Activated naive CD8-positive, alpha-beta T cell (primary cell): ENCODE measurements around the gene MYO5A.
"Not testable (repeated sequence)": the region's sequence is repeated elsewhere in the genome, so short reads cannot be mapped to it uniquely, and the experiment has no call there.

Source experiments
- H3K27ac Mint-ChIP-seq: one replicate; pipeline ENCODE4 v1.8.0; 2021; ENCODE audit warnings: mixed read lengths
- H3K27me3 Mint-ChIP-seq: one replicate; pipeline ENCODE4 v1.8.0; 2021; ENCODE audit warnings: mixed read lengths
- H3K36me3 Mint-ChIP-seq: one replicate; pipeline ENCODE4 v1.8.0; 2021; ENCODE audit warnings: mixed read lengths
- H3K4me1 Mint-ChIP-seq: one replicate; pipeline ENCODE4 v1.8.0; 2021; ENCODE audit warnings: low read depth, mixed read lengths
- H3K4me3 Mint-ChIP-seq: one replicate; pipeline ENCODE4 v1.8.0; 2021; ENCODE audit warnings: mild to moderate bottlenecking, mixed read lengths
- H3K9me3 Mint-ChIP-seq: one replicate; pipeline ENCODE4 v1.8.0; 2021; ENCODE audit warnings: low read depth, mixed read lengths

MYO5A gene

GRCh38 chr15:52439470-52439869 lies 89.2 kb downstream of the MYO5A start:
- no peaks in the 10 kb centered on the region for H3K27me3 Mint-ChIP-seq
- H3K4me3 Mint-ChIP-seq = no peak overlapping the region
- H3K27ac Mint-ChIP-seq = peak overlapping the region; percentile 67
- peaks cover 8% of the 10 kb centered on the region for H3K36me3 Mint-ChIP-seq
- H3K4me1 Mint-ChIP-seq = peaks cover 39% of the 10 kb centered on the region
- H3K9me3 Mint-ChIP-seq = no peaks in the 10 kb centered on the region

GRCh38 chr15:52439042-52439441 lies 89.6 kb downstream of the MYO5A start:
- H3K9me3 Mint-ChIP-seq, H3K4me3 Mint-ChIP-seq, H3K36me3 Mint-ChIP-seq, H3K27me3 Mint-ChIP-seq: not testable (repeated sequence)
- H3K4me1 Mint-ChIP-seq = peaks cover 38% of the 10 kb centered on the region
- peak overlapping the region; percentile 67 for H3K27ac Mint-ChIP-seq

GRCh38 chr15:52438047-52438446 lies 90.6 kb downstream of the MYO5A start:
- H3K27me3 Mint-ChIP-seq = no peaks in the 10 kb centered on the region
- H3K4me1 Mint-ChIP-seq = peaks cover 38% of the 10 kb centered on the region
- H3K36me3 Mint-ChIP-seq = peaks cover 8% of the 10 kb centered on the region
- no peak overlapping the region for H3K27ac Mint-ChIP-seq
- no peak overlapping the region for H3K4me3 Mint-ChIP-seq
- H3K9me3 Mint-ChIP-seq = no peaks in the 10 kb centered on the region

GRCh38 chr15:52437646-52438045 lies 91.0 kb downstream of the MYO5A start:
- Mint-ChIP-seq H3K4me3 (no peak overlapping the region), H3K27ac (no peak overlapping the region), H3K36me3 (peaks cover 10% of the 10 kb centered on the region), H3K9me3 (no peaks in the 10 kb centered on the region), H3K4me1 (peaks cover 36% of the 10 kb centered on the region), H3K27me3 (no peaks in the 10 kb centered on the region)

- Mint-ChIP-seq H3K9me3 (no peaks in the 10 kb centered on the region), H3K4me3 (no peak overlapping the region)
Observed at GRCh38 chr15:52436981-52437380, 91.7 kb downstream of the MYO5A start.

GRCh38 chr15:52434885-52435284 lies 93.8 kb downstream of the MYO5A start:
- H3K27ac Mint-ChIP-seq = no peak overlapping the region
- no peaks in the 10 kb centered on the region for H3K27me3 Mint-ChIP-seq
- peaks cover 15% of the 10 kb centered on the region for H3K4me1 Mint-ChIP-seq
- no peak overlapping the region for H3K4me3 Mint-ChIP-seq
- no peaks in the 10 kb centered on the region for H3K9me3 Mint-ChIP-seq
- peaks cover 9% of the 10 kb centered on the region for H3K36me3 Mint-ChIP-seq

More at GRCh38 chr15:52436981-52437380, 91.7 kb downstream of the MYO5A start:
- Mint-ChIP-seq H3K27me3 (no peaks in the 10 kb centered on the region), H3K4me1 (peaks cover 32% of the 10 kb centered on the region), H3K36me3 (peaks cover 11% of the 10 kb centered on the region), H3K27ac (no peak overlapping the region)

GRCh38 chr15:52428297-52428696 lies 100.4 kb downstream of the MYO5A start:
- no peaks in the 10 kb centered on the region for H3K9me3 Mint-ChIP-seq
- peaks cover 2% of the 10 kb centered on the region for H3K4me1 Mint-ChIP-seq
- peaks cover 6% of the 10 kb centered on the region for H3K36me3 Mint-ChIP-seq
- no peaks in the 10 kb centered on the region for H3K27me3 Mint-ChIP-seq
- H3K27ac Mint-ChIP-seq = no peak overlapping the region
- no peak overlapping the region for H3K4me3 Mint-ChIP-seq

- Mint-ChIP-seq H3K27me3 (no peaks in the 10 kb centered on the region), H3K4me3 (no peak overlapping the region), H3K9me3 (no peaks in the 10 kb centered on the region), H3K27ac (no peak overlapping the region), H3K4me1 (peaks cover 2% of the 10 kb centered on the region), H3K36me3 (peaks cover 5% of the 10 kb centered on the region)
Observed at GRCh38 chr15:52427804-52428203, 100.9 kb downstream of the MYO5A start.

- Mint-ChIP-seq H3K36me3 (peaks cover 11% of the 10 kb centered on the region), H3K4me1 (no peaks in the 10 kb centered on the region), H3K4me3 (no peak overlapping the region), H3K27ac (no peak overlapping the region), H3K27me3 (no peaks in the 10 kb centered on the region), H3K9me3 (no peaks in the 10 kb centered on the region)
Observed at GRCh38 chr15:52424856-52425431, 103.7 kb downstream of the MYO5A start.

- peaks cover 11% of the 10 kb centered on the region for H3K36me3 Mint-ChIP-seq
- no peaks in the 10 kb centered on the region for H3K9me3 Mint-ChIP-seq
- H3K4me3 Mint-ChIP-seq = no peak overlapping the region
- no peak overlapping the region for H3K27ac Mint-ChIP-seq
- H3K27me3 Mint-ChIP-seq = no peaks in the 10 kb centered on the region
- H3K4me1 Mint-ChIP-seq = no peaks in the 10 kb centered on the region
Observed at GRCh38 chr15:52423852-52424251, 104.8 kb downstream of the MYO5A start.

- H3K27ac Mint-ChIP-seq = no peak overlapping the region
- H3K27me3 Mint-ChIP-seq = no peaks in the 10 kb centered on the region
- H3K9me3 Mint-ChIP-seq = no peaks in the 10 kb centered on the region
- no peak overlapping the region for H3K4me3 Mint-ChIP-seq
- H3K4me1 Mint-ChIP-seq = no peaks in the 10 kb centered on the region
- peaks cover 9% of the 10 kb centered on the region for H3K36me3 Mint-ChIP-seq
Observed at GRCh38 chr15:52422001-52422400, 106.7 kb downstream of the MYO5A start.

GRCh38 chr15:52421029-52421428 lies 107.7 kb downstream of the MYO5A start:
- H3K4me3 Mint-ChIP-seq = no peak overlapping the region

GRCh38 chr15:52419494-52419893 lies 109.2 kb downstream of the MYO5A start:
- Mint-ChIP-seq H3K27ac (no peak overlapping the region), H3K4me1 (no peaks in the 10 kb centered on the region), H3K4me3 (no peak overlapping the region), H3K36me3 (peaks cover 18% of the 10 kb centered on the region), H3K27me3 (no peaks in the 10 kb centered on the region), H3K9me3 (no peaks in the 10 kb centered on the region)

More at GRCh38 chr15:52421029-52421428, 107.7 kb downstream of the MYO5A start:
- Mint-ChIP-seq H3K36me3 (peaks cover 9% of the 10 kb centered on the region), H3K27ac (no peak overlapping the region), H3K9me3 (no peaks in the 10 kb centered on the region), H3K4me1 (no peaks in the 10 kb centered on the region), H3K27me3 (no peaks in the 10 kb centered on the region)

- Mint-ChIP-seq H3K36me3 (peaks cover 18% of the 10 kb centered on the region), H3K27ac (no peak overlapping the region), H3K4me3 (no peak overlapping the region), H3K4me1 (no peaks in the 10 kb centered on the region), H3K9me3 (no peaks in the 10 kb centered on the region), H3K27me3 (no peaks in the 10 kb centered on the region)
Observed at GRCh38 chr15:52417957-52418356, 110.7 kb downstream of the MYO5A start.

- no peaks in the 10 kb centered on the region for H3K9me3 Mint-ChIP-seq
- H3K27ac Mint-ChIP-seq = no peak overlapping the region
- H3K4me1 Mint-ChIP-seq = no peaks in the 10 kb centered on the region
- H3K27me3 Mint-ChIP-seq = no peaks in the 10 kb centered on the region
- no peak overlapping the region for H3K4me3 Mint-ChIP-seq
- H3K36me3 Mint-ChIP-seq = peaks cover 17% of the 10 kb centered on the region
Observed at GRCh38 chr15:52417521-52417920, 111.2 kb downstream of the MYO5A start.

- H3K9me3 Mint-ChIP-seq, H3K27me3 Mint-ChIP-seq, H3K4me1 Mint-ChIP-seq, H3K4me3 Mint-ChIP-seq, H3K27ac Mint-ChIP-seq: not testable (repeated sequence)
- H3K36me3 Mint-ChIP-seq = peaks cover 14% of the 10 kb centered on the region
Observed at GRCh38 chr15:52416566-52416965, 112.1 kb downstream of the MYO5A start.
